DMS153 (cell line): ENCODE data around the gene PHF24.

Experiments used
- DNase-seq: peaks from one replicate; lab custom pipeline; 2025; lab: John Stamatoyannopoulos, UW

Gene PHF24

DNA sequence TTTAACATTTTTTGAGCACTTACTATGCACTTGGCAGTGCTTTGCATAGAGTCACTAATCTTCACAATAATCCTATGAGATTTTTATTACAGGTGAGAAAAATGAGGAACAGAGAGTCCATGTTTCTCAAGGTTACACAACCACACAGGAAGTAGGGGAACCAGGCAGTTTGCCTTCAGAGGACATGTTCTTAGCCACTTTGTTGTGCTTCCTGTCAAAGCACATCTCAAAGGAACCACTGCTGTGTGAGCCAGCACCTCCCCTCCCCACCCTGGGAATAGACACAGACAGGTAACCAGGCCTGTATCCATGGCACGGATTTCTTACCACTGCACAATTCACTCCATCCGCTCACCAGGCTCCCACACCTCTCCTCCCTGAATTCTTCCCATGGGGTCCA is 25.1 kb downstream of the PHF24 start:
- DNase-seq = no peak

DNA sequence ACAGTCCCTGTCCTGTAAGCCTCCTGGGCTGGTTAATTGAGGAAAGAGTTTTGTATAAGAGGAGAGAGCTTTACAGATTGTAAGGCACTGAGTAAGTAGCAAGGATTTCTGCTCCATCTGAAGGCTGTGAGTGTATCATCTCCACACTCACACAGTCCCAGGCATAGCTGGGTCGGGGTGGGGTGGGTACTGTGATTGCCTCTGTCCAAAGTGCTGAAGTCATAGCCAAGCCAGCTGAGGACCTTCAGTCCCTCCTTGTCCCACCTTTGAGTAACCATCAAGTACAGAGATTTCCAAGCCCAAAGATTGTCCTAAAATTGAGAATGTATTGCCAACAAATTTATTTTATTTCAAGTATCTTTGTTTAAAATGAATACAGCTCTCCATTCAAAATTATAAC is 26.0 kb downstream of the PHF24 start:
- no peak for DNase-seq

DNA sequence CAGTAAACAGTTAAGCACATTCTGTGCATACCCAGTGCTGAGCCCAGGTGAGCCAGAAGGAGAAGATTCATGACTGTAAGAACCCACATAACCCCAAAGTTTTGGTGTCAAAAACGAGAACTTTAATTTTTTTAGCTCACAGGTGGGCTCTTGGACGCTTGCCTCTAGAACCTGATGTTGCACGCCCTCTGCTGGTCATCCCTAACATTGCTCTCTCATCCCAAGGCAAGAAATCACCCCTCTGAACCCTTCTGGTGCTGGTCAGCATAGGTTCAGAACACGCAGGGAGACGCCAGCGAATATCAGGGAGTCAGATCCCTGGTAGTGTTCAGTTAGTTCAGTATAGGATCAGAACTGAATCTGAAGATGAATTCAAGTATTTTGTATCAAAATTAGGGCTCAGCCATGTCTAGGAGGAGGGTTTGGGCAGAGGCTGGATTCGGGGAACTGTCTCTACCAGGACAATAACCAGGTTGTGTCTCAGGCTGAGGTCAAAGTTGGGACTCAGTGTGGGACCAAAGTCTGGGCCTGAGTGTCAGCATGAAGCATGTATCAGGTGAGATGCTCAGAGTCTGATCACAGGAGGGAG is 27.3 kb downstream of the PHF24 start:
- DNase-seq = peak; percentile 32

DNA sequence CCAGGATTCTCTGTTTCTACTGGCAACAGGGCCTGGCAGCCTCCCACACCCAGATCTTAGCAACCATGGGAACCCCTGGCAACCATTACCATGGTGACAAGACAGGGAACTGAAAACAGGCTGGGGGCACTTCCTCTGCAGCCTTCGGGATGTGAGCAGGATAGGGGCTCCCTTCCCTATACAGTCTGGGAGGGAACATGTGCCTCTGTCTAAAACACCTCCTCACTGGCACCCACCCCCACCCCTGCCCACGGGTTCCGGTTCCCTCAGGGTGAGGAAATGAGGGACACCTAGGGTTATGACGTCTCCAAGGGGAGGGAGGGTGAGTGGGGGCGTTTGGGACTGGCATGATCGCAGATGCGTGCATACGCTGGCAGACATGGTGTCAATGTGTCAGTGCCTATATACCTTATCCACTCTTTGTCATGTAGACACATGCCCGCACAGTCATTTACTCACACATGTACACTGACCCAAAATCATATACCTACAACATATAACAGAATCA is 28.5 kb downstream of the PHF24 start:
- peak; percentile 73 for DNase-seq

DNA sequence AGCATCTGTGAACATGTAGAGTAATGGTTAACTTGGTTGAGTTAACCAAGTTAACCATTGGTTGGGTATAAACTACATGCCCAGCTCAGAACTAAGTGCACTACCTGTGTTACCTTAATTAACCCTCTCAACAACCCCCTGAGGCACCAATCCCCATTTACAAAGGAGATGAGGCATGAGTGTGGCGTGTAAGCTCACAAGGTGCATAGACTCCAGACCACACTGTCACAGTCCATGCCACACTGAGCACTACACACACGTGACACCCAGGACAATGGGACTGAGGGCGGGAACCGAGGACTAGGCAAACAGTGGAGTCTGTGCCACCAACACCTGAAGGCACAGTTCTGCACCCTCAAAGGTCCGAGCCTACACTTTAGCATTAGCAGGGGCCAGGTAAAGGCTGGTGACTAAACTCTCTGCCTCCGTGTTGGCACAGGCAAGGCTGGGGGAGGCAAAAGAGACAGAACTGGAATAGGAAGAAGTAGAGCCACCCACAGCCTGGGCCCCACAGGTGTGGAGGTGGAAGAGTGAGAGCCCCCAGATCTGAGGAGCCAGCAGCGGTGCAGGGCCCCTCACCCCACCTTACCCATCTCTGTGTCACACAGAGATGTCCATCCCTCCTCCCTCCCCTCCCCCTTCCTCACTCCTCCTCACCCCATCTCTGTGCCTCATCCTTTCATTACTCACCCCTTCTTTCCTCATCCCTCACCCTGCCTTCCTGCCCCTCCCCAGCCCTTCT is 29.2 kb downstream of the PHF24 start:
- peak; percentile 78 for DNase-seq

DNA sequence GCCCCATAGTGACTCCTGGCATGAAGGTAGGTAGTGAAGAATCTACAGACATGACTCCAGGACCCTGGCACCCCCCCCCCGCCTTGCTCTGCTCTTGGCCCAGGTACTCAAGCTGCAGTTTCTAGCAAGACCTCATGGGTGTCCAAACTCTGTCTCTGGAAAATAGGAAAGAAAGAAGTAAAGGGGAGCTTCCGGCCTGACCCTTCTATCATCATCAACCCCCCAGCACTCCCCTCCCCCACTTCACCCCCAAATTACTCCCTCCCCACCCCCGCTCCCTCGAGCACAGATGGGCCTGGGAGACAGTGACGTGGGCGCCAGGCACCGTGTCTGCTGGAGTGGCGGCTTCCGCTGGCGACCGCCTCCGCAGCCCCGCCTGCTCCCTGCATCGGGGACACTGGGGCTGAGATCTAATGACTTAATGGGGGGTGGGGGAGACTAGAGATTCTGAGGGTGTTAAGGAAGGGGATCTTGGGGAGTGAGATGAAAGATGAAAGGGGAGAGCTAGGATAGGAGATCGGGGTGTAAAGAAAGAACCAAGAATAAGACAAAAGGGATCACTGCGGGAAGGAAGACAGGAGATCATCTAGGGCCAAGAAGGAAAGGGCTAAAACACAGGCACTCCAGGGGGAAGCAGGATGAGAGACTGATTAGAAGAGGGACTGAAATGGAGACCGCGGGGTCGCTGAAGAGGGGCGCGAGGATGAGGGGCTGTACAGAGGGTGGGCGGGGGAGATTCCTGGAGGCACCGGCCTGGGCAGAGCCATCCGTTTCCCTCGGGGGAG is 30.3 kb downstream of the PHF24 start:
- peak; percentile 68 for DNase-seq

DNA sequence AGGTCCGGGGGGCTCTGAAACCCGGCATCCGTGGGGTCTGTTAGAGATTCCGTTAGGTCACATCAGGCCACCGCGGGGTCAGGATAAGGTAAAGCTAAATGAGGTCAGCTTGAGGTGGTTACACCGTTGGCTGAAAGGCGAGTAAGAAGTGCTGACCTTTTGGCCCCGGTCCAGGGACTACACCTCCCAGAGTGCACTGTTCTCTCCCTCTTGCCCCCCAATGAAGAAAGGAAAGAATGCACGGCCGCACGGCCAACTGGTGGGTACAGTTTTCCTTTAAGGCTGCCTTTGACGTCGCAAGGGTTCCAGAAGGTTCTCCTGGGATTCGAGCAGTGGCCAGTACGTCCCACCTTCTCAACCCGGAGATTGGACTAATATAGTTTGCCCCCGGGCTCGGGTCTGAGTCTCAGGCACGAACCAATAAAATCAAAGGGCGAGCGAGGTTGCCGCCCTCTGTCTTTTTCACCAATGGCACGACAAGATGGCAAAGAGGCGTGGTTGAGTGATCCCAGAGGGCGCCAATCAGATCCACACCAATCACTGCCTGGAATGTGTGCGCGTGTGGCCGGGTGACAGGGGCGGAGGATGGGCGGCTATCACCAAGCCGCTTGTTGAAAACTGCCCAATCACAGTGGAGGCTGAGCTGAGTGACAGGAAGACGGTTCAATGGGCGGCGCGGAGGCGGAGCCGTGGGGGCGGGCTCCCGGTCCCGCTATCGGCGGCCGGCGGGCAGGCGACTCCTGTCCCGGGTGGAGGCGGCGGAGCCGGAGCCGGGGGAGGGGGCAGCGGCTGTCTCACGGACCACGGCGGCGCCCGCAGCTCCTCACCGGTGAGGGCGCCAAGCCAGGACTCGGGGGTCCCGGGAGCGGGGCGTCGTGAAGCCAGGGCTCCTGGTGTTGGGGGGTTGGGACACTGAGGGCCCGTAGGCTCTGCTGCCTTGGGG is 31.2 kb downstream of the PHF24 start, which contains the start of gene DNAJB5:
Gene DNAJB5 (plus strand): TSS at position 743 of the 943 bp plus-strand sequence. CDS start 886 bp downstream, outside the sequence.
- DNase-seq = peak; percentile 99

DNA sequence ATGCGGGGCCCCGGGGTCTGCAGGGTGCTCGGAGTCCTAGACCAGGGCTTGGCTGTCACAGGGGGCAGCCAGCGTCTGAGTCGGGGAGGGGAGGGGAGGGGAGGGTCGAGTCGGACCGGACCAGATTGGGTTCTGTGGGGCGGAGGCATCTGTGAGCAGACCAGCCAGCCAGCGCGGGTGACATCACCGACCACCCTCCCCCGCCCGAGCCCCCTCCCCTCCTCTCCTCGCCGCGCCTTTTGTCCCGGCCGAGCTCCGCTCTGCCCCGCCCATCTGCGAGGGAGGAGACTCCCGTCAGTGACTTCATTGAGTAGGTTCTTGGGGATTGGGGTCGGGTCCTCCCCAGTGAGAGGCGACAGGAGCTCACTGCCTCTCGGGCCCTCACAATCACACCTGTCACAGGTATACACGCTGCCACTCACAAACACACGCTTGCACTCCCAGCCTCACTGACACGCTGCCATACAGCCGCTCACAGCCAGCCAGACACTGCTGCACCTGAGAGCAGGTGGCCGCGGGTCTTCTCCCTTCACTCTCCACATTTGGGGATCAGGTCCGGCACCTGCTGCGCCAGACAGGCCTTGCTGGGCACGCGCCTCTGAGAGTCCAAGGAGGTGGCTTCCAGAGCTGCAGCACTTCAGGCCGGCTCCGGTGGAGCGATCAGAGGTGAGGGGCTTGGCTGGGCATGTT is 32.0 kb downstream of the PHF24 start:
- no peak for DNase-seq

DNA sequence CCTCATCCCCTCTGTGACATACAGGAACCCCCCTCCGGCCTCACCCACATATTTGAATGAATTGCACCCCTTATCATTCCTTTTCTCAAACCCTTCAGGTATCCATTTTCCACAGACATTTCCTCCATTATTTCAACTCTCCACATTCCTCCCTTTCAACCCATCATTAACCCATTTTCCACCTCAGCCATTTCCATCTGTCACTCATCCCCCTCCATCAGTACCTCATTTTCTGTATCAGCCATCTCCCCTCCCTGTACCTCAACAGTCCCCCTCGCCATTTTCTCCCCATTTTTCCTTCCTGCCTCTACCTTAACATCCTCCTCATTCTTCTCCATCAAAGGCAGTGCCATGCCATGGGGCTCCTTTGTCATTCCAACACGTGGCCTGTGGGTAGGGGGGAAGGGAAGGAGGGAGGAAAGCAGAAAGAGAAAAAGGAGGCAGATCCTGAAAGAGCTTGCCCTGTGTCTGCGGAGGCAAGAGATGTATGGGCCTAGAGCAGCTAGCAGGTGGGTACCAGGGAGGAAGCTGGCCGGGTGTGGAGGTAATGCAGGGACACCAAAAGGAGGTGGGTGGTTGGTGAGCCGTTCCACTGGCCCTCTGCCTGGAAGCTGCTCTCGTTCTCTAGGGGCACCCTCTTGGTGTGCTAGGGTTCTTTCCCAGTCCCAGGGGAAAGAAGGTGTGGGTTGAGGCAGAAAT is 33.0 kb downstream of the PHF24 start:
- DNase-seq = no peak

DNA sequence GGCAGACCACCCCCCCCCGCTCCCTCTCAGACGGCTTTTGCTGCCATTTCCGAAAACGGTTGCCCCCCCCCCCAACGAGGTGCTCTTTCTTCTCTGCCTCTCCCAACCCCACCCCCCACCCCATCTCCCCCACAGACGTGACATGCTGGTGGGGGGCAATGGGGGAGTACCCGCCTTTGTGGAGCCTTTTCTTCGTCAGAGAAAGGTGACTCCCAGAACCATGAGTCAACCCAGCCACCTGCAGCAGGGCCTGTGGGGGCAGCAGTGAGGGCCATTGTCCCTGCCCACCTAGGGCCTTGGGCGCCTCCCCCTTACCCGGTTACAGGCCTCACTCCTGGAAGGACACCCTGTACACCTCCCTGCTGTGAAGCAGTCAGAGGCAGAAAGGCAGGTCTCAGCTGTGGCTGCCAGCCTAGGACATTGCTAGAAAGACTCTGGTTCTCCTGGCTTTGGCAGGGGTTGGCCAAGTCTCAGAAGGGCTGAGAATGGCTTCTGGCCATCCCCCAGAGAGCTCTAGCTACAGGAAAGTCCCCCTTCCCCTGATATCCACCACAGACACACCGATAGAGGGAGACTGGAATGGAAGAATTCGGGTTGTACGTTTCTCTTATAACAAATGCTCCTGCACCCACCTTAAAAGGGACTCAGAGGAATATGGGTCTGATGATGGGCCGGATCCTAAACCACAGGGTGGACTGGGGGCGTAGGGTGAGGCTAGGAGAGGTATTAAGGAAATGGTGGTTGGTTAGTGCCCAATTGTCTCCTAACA is 33.7 kb downstream of the PHF24 start:
- DNase-seq = no peak

DNA sequence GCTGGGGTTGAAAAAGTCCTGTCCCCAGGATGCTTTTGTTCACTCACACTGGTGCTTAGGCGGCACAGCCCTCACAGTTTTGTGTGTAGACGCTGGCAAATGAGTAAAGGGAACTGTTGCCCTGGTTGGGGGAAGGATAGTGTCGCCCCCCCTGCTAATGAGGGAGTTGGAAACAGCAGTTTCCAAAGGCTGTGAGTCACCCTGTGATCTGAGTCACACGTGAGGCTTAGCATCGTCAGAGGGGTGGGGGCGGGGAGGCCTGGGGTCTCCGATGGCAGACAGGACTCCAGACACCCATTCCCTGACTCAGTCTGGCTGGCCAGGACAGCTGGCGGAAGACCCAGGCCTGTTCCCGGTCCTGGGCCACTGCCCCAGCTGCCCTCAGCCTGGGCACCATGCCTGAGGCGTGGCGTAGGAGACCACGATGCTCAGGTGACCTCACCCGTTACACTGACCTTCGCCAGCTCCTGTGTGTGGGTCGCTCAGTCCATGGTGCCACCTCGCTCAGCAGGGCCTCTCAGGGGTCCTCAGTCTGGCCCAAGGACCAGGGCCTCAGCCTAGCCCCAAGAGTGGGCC is 34.4 kb downstream of the PHF24 start:
- no peak for DNase-seq

DNA sequence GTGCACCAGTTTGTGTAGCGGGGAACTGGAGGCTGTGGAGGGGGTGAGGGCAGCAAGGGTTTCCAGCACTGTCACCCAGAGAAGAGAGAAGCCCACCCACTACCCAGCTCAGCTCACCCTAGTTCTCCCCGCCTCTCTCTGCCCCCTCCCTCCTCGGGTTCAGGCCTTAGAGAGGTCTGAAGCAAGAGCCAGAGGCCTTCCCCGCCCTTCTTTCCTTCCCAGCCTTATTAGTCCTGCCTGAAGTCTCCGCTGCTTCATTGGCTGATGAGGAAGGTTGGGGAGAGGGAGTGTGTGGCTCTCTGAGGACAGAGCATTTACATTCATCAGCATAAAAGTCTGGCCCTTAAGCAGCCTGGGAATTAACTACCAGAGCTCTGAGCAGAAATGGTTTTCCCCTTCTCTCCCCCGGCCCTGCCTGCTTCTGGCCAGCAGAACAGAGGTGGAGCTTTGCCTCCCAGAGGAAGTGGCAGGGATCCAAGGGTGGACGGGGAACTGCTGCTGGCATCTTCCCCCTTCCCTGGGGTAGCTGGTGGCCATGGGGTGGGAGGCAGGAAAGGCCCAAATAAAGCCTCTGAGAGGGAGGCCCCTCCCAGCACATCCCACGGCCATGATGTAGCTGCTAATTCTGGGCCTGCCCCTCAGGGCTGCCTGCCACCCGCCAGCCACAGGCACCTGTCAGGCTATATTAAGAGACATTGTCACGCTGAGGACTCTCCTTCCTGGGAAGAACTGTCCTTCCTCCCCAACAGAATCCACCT is 35.6 kb downstream of the PHF24 start:
- DNase-seq = no peak

DNA sequence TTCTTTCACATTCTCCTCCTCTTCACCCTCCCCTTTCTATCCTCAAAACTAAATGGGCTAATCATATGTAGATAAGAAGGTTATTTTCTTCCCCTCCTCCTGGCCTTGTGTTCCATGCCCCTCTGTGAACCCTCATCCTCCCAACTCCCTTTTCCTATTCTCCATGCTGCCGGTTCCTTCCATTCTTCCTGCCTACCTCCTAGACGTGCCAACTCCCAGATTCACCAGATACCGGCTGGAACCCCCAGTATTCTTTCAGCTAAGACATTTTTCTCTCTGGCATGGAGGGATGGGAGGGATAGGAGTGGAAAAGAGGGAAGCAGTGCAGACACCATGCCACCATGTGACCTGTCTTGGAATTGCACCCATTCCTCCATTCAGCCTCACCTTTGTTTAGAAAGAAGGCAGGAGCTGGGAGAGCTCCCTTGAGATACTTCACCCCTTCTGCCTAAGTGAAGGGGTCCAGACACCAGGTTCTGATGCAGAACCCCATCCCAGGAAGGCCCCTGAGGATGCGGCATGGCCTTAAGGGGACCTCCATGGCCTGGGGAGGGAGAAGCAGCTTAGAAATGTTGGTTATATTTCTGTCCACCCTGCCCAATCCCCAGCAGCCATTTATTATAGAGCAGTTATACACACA is 36.3 kb downstream of the PHF24 start:
- peak; percentile 44 for DNase-seq

DNA sequence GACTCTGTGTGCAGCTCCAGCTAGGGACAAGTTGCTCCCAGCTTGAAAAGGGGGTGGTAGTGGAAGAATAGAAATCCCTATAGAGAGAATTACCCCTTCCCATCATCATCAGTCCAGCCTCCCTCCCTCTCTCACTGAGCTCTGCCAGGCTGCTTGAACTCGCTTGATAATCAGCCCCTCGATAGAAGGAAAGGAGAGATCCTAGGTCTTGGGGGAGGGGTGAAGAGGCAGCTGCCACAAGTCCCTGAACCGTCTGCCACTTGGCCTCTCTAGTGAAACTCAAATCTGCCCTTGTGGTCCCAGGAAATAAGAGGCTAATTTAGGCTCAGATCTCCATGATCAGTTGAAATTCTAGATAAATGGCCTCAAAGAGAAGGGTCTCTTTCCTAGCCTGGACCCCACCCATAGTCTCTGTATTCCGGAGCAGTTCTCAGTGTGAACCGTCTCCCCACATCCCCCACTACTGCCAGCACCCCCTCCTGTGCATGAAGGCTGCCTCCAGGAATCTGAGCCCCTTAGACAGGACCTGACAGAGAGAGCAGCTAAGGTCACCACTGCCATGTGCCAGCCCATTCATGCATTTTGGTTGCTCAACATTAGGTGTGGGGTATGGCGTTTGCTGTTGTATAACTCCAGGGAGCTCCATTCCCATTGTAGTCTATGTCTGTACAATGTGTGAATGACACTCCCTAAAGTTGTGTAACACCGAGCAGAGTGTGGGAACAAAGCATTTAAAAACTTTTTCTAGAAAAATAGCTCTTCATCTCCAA is 37.0 kb downstream of the PHF24 start:
- no peak for DNase-seq

DNA sequence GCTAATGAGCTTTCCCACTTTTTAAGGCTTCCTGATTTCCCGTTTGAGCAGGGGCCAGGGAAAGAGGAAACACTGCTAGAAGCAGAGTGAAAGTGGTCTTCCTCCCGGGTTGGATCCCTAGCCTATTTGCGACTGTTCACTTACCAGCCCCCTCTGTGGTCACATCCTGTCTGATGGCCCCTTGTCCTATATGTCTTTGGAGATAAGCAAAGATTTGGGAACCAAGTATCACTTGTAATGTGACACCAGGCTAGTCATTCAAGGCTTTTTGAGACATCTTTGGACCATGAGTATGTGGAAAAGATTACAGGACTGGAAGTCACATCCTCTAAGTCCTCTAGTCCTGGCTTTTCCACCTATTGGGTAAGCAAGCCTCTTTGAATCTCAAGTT is 37.6 kb downstream of the PHF24 start:
- DNase-seq = no peak

DNA sequence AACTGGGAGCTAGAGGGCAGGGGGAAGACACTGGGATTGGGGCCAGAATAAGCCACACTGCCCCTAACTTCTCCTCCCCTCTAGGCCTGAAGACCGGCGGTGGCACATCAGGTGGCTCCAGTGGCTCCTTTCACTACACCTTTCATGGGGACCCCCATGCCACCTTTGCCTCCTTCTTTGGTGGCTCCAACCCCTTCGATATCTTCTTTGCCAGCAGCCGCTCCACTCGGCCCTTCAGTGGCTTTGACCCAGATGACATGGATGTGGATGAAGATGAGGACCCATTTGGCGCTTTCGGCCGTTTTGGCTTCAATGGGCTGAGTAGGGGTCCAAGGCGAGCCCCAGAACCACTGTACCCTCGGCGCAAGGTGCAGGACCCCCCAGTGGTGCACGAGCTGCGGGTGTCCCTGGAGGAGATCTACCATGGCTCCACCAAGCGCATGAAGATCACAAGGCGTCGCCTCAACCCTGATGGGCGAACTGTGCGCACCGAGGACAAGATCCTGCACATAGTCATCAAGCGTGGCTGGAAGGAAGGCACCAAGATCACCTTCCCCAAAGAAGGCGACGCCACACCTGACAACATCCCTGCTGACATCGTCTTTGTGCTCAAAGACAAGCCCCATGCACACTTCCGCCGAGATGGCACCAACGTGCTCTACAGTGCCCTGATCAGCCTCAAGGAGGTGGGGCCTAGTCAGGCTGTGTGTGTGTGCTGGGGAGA is 38.3 kb downstream of the PHF24 start:
- no peak for DNase-seq

DNA sequence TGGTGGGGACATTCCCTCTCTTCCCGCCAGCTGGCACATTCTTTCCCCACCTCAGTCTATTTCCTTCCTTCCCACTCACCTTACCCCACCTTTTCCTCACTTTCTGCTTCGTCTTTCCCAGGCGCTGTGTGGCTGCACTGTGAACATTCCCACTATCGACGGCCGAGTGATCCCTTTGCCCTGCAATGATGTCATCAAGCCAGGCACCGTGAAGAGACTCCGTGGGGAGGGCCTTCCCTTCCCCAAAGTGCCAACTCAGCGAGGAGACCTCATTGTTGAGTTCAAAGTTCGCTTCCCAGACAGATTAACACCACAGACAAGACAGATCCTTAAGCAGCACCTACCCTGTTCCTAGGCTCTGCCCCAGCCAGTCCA is 38.8 kb downstream of the PHF24 start:
- no peak for DNase-seq
